ENCODE measurements around the gene DOCK2. TPM values are rescaled to one million over a fixed set of nuclear protein-coding genes. Genes with fewer than 3 reads are reported as not detected.

Gene DOCK2
- total and polyA plus RNA-seq, 2 of the 8 experiments (the other 6 are each of a cell fraction or from before 2014, with no cell fraction given) = 3.9 to 5.7 TPM

- H2BK15ac ChIP-seq (ENCODE audit: low read length) = no peak overlapping the region
- no peak overlapping the region for H3K23ac ChIP-seq (ENCODE audit: insufficient read length)
- no peak overlapping the region for H3K4me2 ChIP-seq (ENCODE audit: insufficient read depth in 1 of 2, low read depth in 2 of 2, low read length in 2 of 2)
- no peak overlapping the region for H3K56ac ChIP-seq (replicated peaks; ENCODE audit: insufficient read length, low read depth, low read length)
- H3K18ac ChIP-seq (ENCODE audit: extremely low read depth, low read length) = no peak overlapping the region
- CTCF ChIA-PET (ENCODE audit: partially characterized antibody) = no interaction called here
- H3K79me2 ChIP-seq (ENCODE audit: control insufficient read depth in 1 of 2, insufficient read depth in 2 of 2, low read length in 2 of 2) = no peaks in the 10 kb centered on the region
- H4K5ac ChIP-seq (ENCODE audit: insufficient read length, low read depth, low read length) = no peak overlapping the region
- H3K27ac ChIP-seq (ENCODE audit: low read depth, low read length) = no peak overlapping the region
- H3K4ac ChIP-seq (replicated peaks; ENCODE audit: insufficient read length, low read depth, low read length) = no peak overlapping the region
- H4K20me1 ChIP-seq (replicated peaks in 1 of 2; ENCODE audit: control insufficient read depth in 1 of 2, insufficient read depth in 2 of 2, low read length in 2 of 2) = no peaks in the 10 kb centered on the region
- no peak overlapping the region for H4K8ac ChIP-seq (ENCODE audit: extremely low read depth, insufficient read depth, low read length)
- H3K9ac ChIP-seq (replicated peaks in 1 of 4; ENCODE audit: extremely low read depth in 1 of 4, low read depth in 3 of 4, low read length in 3 of 4) = no peak overlapping the region
- H3K27me3 ChIP-seq (replicated peaks in 1 of 4; ENCODE audit: control insufficient read depth in 3 of 4, extremely low read depth in 1 of 4, insufficient read depth in 3 of 4, low read length in 3 of 4) = no peaks in the 10 kb centered on the region
- H3K9me3 ChIP-seq (ENCODE audit: insufficient read depth in 2 of 2, low read depth in 1 of 2, low read length in 1 of 2) = no peaks in the 10 kb centered on the region
- H3K23me2 ChIP-seq (ENCODE audit: low read depth, low read length) = no peaks in the 10 kb centered on the region
- H2BK20ac ChIP-seq (ENCODE audit: low read length) = no peak overlapping the region
- H2BK120ac ChIP-seq (replicated peaks; ENCODE audit: low read depth, low read length) = no peak overlapping the region
- H4K91ac ChIP-seq (replicated peaks; ENCODE audit: insufficient read length, low read length) = no peak overlapping the region
- FAIRE-seq = no peak
- no peak overlapping the region for H2BK12ac ChIP-seq (ENCODE audit: low read depth, low read length)
- no peak for TF ChIP-seq SRF (IDR thresholded peaks at IDR 0.05; ENCODE audit: low read depth, low read length)
- TF ChIP-seq NANOG (IDR thresholded peaks at IDR 0.05; ENCODE audit: insufficient read depth, low read depth, low read length, poor library complexity, severe bottlenecking) = no peak
- no peak for TF ChIP-seq ATF3 (IDR thresholded peaks at IDR 0.05; ENCODE audit: insufficient read depth, low read depth, low read length)
- TF ChIP-seq TEAD4 (IDR thresholded peaks at IDR 0.05; ENCODE audit: low read depth, low read length) = no peak
- no peak for TF ChIP-seq GTF2F1 (IDR thresholded peaks at IDR 0.05; ENCODE audit: borderline replicate concordance, low read depth, low read length)
- no peak for TF ChIP-seq HDAC6 (IDR thresholded peaks at IDR 0.05; ENCODE audit: low read depth, low read length)
- no peak for TF ChIP-seq SUZ12 (IDR thresholded peaks at IDR 0.05; ENCODE audit: low read length)
- no peak for TF ChIP-seq BRCA1 (IDR thresholded peaks at IDR 0.05; ENCODE audit: low read depth, low read length)
- TF ChIP-seq SP2 (IDR thresholded peaks at IDR 0.05; ENCODE audit: low read length) = no peak
- TF ChIP-seq CBX5 (IDR thresholded peaks at IDR 0.05; ENCODE audit: low read depth, low read length) = no peak
- no peak for TF ChIP-seq KDM4A (IDR thresholded peaks at IDR 0.05; ENCODE audit: low read depth, low read length, severe bottlenecking)
- no peak for TF ChIP-seq E2F6 (IDR thresholded peaks at IDR 0.05)
- TF ChIP-seq CREB1 (IDR thresholded peaks at IDR 0.05) = no peak
- no peak for TF ChIP-seq POLR2A (IDR thresholded peaks at IDR 0.05; ENCODE audit: control extremely low read depth in 1 of 2, low read depth in 2 of 2, low read length in 2 of 2)
- no peaks in the 10 kb centered on the region for H3K79me1 ChIP-seq (ENCODE audit: low read depth, low read length)
- DNase-seq (ENCODE audit: low read depth in 1 of 2, low spot score in 2 of 2) = no peak
- H3K4me3 ChIP-seq (ENCODE audit: extremely low read depth in 1 of 4, insufficient read depth in 2 of 4, low read depth in 3 of 4, low read length in 4 of 4) = no peak overlapping the region
- no peak overlapping the region for H2BK5ac ChIP-seq (ENCODE audit: low read depth, low read length)
- no peak overlapping the region for H2AFZ ChIP-seq (ENCODE audit: low read length)
- H3K14ac ChIP-seq (ENCODE audit: insufficient read length) = no peak overlapping the region
- POLR2A ChIA-PET (ENCODE audit: partially characterized antibody) = no interaction called here
- 95% methylated on average over 5 of the region's 5 CpGs; no CpG with 5 or more reads in 1 of the 2 experiments for WGBS, 2 experiments (ENCODE audit: extremely low coverage in 1 of 2, insufficient coverage in 1 of 2, insufficient read length in 1 of 2, insufficient replicate concordance in 2 of 2, low coverage in 1 of 2, low lambda C conversion rate in 2 of 2, missing lambda C conversion rate in 1 of 2)
- H2AK5ac ChIP-seq (ENCODE audit: low read depth, low read length) = no peak overlapping the region
- H3K36me3 ChIP-seq (ENCODE audit: control insufficient read depth in 2 of 4, insufficient read depth in 4 of 4, low read length in 3 of 4) = no peaks in the 10 kb centered on the region
- H3K4me1 ChIP-seq (replicated peaks in 1 of 4; ENCODE audit: control insufficient read depth in 3 of 4, insufficient read depth in 4 of 4, low read length in 3 of 4) = peaks cover 0 to 3% (median 0%) of the 10 kb centered on the region in 4 experiments; a peak in 1 of 7 replicates
Measured at GRCh38 chr5:169935762-169936161, 298.7 kb downstream of the DOCK2 start.
